HepG2 (cell line): ENCODE measurements around the gene SF1.

Experiments used
- CTCF ChIP-seq: sonication (generic); formaldehyde crosslinking; IDR thresholded peaks from 2 replicates; pipeline ENCODE4 v1.5.0; 2020; ENCODE audit warnings: mild to moderate bottlenecking, missing genetic modification reagents, moderate library complexity
- KLF16 ChIP-seq, 2 experiments: sonication (generic) in 1 of 2; formaldehyde crosslinking in 1 of 2; IDR thresholded peaks; 2 replicates each; pipeline versions ENCODE4 v1.6.1 to v1.8.0; 2016 to 2023; ENCODE audit warnings: missing genetic modification reagents in 2 of 2, missing compliant biosample characterization in 1 of 2
- NFE2L2 ChIP-seq: fragments of 150-350 bp; IDR thresholded peaks from 2 replicates; pipeline ENCODE4 v1.6.1; 2014; ENCODE audit warnings: low read length
- ZFP90 ChIP-seq: sonication (generic); formaldehyde crosslinking; IDR thresholded peaks from 2 replicates; pipeline ENCODE4 v1.8.0; 2022; ENCODE audit warnings: missing genetic modification reagents, mild to moderate bottlenecking, inconsistent platforms, borderline replicate concordance

DNA sequence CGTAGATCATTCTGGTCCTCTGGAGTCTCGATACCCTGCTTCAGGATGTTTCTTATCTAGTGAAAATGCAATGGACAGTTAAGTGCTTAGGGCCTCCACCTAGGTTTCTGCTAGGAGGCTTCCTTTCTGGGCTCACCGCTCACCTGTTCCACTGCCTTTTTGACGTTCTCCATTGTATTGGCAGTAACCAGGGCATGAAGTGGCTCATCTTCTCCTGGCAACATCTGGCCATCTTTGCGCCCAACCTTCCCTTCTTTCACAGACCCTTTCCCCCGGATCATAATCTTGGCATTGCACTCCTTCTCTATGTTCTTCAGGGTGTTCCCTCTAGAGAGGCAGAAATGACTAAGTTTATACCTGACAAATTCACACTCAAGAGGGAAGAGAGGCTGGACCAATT, 9.1 kb downstream of the SF1 start:
- TF ChIP-seq KLF16 (CRISPR knock-in tag; IDR thresholded peaks at IDR 0.05) (no peak), NFE2L2 (no peak), CTCF (CRISPR knock-in tag) (no peak), ZFP90 (CRISPR knock-in tag) (no peak)
